GM21723 (cell line): ENCODE data around the gene ANKRD35.
A peak's percentile ranks its signal among the peaks of the same experiment; 100 is the strongest.

Experiments
- ATAC-seq: cut with Tn5 transposase; IDR thresholded peaks from one replicate; pipeline ENCODE4 v1.9.1; 2021; ENCODE audit warnings: mild to moderate bottlenecking, moderate library complexity; ENCODE audit not compliant: unreplicated experiment

The ANKRD35 gene

DNA sequence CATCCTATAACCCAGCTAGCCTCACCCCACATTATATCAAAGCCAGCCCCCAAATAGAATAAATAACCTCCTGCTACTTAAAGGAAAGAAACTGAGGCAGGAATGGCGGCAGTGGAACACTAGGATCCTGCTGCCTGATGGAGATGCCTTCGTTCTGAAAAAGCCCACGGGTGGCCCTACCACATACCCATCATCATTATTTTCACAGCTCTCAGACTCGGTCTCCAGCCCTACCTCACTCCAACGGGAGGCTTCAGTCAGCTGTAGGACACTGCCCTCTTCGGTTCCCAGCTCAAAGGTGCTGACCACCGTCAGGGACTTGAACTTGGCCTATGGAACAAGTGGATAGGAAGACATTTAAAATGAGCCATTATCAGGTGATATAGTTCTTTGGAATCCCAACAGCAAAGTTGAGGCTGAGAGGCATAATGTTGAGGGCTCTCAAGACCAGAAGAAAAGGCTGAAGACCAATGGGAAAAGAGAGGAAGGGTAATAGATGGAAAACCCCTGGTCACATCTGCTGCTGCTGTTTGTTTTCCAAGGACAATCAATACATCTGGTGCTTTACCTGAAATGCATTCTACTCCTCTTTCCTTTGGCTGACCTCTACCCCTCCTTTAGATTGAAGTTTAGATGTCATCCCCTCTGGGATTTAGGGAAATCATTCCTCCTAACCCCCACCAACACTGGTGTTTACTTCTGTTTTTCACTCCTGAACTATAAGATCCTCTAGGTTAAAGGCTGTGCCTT, 7.8 kb upstream of the ANKRD35 start:
- no peak for ATAC-seq

DNA sequence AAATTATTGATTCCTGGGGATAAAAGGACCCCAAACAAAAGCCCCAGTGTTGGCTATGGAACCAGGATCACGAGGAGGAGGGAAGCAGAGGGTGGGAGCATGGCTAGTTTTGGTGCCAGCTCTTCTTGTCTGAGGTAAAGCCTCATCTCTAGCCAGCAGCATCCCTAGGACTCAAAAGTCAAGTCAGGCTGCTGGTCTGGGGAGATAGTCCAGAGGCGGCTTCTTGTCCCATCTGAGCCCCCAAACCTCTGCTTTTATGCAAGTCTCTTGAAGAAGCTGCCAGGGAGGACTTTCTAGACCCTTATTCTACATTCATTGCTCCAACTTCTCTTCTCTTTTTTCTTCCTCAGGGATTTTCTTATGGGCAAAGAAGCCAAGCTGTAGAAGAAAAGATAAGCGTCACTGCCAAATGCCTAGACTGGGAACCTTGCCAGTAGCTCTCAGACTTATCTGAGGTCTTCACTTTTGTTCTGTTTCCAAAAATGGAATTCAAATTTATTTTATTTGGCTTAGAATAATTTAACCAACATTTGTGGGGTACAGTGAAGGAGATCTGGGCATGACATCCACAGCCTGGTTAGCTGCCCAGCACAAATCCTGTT, 6.9 kb upstream of the ANKRD35 start:
- ATAC-seq, result no peak

- ATAC-seq, result peak; percentile 48
These were observed 6.2 kb upstream of the ANKRD35 start for GRCh38 chr1:145891587-145892485.

- ATAC-seq, result no peak
These were observed 5.5 kb upstream of the ANKRD35 start for GRCh38 chr1:145891143-145891542.

- ATAC-seq, result no peak
These were observed 4.1 kb upstream of the ANKRD35 start for GRCh38 chr1:145889722-145890121.

GRCh38 chr1:145887631-145888030, 2.0 kb upstream of the ANKRD35 start:
- ATAC-seq, result no peak

DNA sequence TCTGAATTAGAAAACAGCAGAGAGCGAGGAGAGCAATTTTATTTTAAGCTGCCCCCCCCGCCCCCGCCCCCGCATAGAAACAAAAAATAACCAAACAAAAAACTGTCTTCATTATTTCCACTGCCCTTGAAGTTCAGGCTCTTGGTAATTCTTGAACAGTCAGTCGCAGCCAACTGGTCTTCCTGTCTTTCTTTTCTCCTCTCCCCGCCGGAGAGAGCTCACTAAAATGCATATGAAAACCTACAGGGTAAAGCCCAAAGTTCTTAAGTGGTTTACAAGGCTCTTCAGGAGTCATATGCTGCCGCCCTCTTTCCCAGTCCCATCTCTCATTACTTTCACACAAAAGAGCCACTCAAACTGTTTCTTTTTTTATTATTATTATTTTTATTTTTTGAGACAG, 1.1 kb upstream of the ANKRD35 start:
- no peak for ATAC-seq

DNA sequence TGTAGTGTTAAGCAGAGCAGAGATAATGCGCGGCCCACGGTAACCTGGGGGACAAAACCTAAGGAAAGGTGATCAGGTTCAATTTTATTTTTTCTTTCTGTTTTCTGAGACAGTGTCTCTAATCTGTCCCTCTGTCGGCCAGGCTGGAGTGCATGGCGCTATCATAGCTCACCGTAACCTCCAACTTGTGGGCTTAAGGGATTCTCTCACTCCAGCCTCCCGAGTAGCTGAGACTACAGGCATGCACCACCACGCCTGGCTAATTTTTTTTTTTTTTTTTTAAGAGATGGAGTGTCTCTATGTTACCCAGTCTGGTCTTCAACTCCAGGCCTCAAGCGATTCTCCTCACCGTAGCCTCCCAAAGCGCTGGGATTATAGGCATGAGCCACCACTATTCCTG, 724 bp upstream of the ANKRD35 start:
- ATAC-seq, result no peak

- no peak for ATAC-seq
These were observed 991 bp downstream of the ANKRD35 start for GRCh38 chr1:145884675-145885074.

- no peak for ATAC-seq
These were observed 5.9 kb downstream of the ANKRD35 start for GRCh38 chr1:145879775-145880174.

- ATAC-seq, result no peak
These were observed 6.9 kb downstream of the ANKRD35 start for GRCh38 chr1:145878724-145879123.

DNA sequence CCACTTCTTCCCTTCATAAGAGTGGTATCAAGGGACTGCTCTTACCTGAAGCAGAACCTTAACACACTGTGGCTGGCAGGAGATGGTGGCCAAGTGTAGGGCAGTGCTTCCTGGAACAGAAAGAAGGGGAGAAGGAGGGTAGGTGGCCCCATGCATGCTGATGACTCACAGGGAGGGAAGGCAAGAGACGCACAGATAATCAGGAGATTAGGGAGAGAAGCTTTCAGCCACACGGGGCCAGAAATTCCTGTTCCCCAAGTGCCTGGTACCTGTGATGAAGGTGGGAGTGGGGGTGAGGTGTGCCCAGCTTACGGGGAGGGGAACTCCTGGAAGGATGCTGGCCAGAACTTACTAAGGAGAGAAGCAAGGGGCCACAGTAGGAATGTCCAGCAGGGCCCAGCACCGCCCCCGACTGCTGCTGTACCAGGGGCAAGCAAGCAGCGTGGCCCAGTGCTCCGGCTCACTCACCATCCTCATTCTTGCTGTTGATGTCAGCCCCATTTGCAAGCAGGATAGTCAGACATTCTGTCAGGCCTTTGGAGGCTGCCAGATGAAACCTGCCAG, 7.7 kb downstream of the ANKRD35 start:
- no peak for ATAC-seq

DNA sequence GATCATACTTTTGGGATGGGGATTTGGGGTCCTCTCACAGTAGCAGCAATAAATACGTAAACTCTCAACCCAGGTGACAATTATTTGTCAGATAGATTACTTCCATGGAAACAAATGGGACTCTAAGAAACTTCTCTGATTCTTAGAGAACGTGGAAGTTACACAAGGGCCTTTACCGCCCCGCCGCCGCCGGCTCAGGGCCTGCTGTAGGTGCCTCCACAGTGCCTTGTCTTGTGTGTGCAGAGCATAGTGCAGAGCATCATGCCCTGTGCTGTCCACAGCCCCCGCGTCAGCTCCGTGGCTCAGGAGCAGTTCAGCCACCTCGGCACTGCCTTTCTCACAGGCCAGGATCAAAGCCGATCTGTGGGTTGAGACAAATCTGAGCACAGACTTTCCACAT, 11.0 kb downstream of the ANKRD35 start:
- ATAC-seq, result no peak

GRCh38 chr1:145871994-145872924, 13.4 kb downstream of the ANKRD35 start:
- ATAC-seq, result no peak

- ATAC-seq, result no peak
These were observed 17.4 kb downstream of the ANKRD35 start for GRCh38 chr1:145868232-145868631.

- no peak for ATAC-seq
These were observed 22.2 kb downstream of the ANKRD35 start for GRCh38 chr1:145863282-145864018.

GRCh38 chr1:145859491-145860023, 26.1 kb downstream of the ANKRD35 start:
- ATAC-seq, result peak; percentile 75

GRCh38 chr1:145858901-145859490, 26.7 kb downstream of the ANKRD35 start, which contains the start of gene PIAS3:
PIAS3 (minus strand) TSS chr1:145859081; CDS start chr1:145858990, 91 bp downstream.
- ATAC-seq, result peak; percentile 74
